ENCODE results near the gene LDLRAD4. TPM values are rescaled to one million over a fixed set of nuclear protein-coding genes. Genes with fewer than 3 reads are reported as not detected.

The LDLRAD4 gene
- total and polyA plus RNA-seq, 2 donors (not counting 1 experiment from before 2014, with no cell fraction given): 13.9 to 35.7 TPM

- no peaks in the 10 kb centered on the region for H3K9me3 ChIP-seq (ENCODE audit: control extremely low read depth in 1 of 3, control insufficient read depth in 2 of 3, insufficient read depth in 1 of 3, low read length in 2 of 3)
- no peak overlapping the region for H3K4me2 ChIP-seq (replicated peaks; ENCODE audit: low read depth, low read length, poor library complexity, severe bottlenecking)
- no peak overlapping the region for H3K4me3 ChIP-seq (ENCODE audit: control extremely low read depth in 1 of 5, extremely low read depth in 1 of 5, insufficient read depth in 1 of 5, low read depth in 2 of 5, low read length in 4 of 5)
- no peak overlapping the region for H3K27ac ChIP-seq (ENCODE audit: low read length in 2 of 2)
- no peaks in the 10 kb centered on the region for H3K79me2 ChIP-seq (ENCODE audit: control insufficient read depth, insufficient read depth, low read length)
- Mint-ChIP-seq H3K9me3 (ENCODE audit: insufficient read depth) (no peaks in the 10 kb centered on the region), H3K4me3 (no peak overlapping the region), H3K27me3 (peaks cover 4% of the 10 kb centered on the region), H3K27ac (no peak overlapping the region), H3K4me1 (no peaks in the 10 kb centered on the region)
- no peak for ATAC-seq (ENCODE audit: low read depth)
- no peak for TF ChIP-seq EZH2 (IDR thresholded peaks at IDR 0.05; ENCODE audit: borderline replicate concordance, insufficient read depth, low read depth, low read length, poor library complexity, severe bottlenecking)
- no peak for TF ChIP-seq CTCF (IDR thresholded peaks at IDR 0.05)
- WGBS (ENCODE audit: insufficient coverage): no CpG with 5 or more reads among the region's 9 CpGs
- intact Hi-C loops (cut with micrococcal nuclease): no loop called here
- H3K4me1 ChIP-seq (ENCODE audit: control insufficient read depth in 2 of 2, insufficient read depth in 2 of 2, low read length in 2 of 2): no peaks in the 10 kb centered on the region
- H3K9ac ChIP-seq (ENCODE audit: low read length): no peak overlapping the region
- no peak overlapping the region for H2AFZ ChIP-seq (ENCODE audit: insufficient read depth, low read depth, low read length, poor library complexity, severe bottlenecking)
- no peaks in the 10 kb centered on the region for H3K36me3 ChIP-seq (replicated peaks in 1 of 2; ENCODE audit: control extremely low read depth in 1 of 2, control insufficient read depth in 1 of 2, extremely low read depth in 1 of 2, insufficient read depth in 2 of 2, low read length in 1 of 2)
- POLR2A ChIA-PET: no interaction called here
- CTCF ChIA-PET: no interaction called here
- H4K20me1 ChIP-seq (ENCODE audit: control insufficient read depth, insufficient read depth, low read length, poor library complexity, severe bottlenecking): no peaks in the 10 kb centered on the region
- H3K27me3 ChIP-seq (replicated peaks in 1 of 4; ENCODE audit: control extremely low read depth in 1 of 4, control insufficient read depth in 3 of 4, insufficient read depth in 4 of 4, low read length in 3 of 4): peaks cover 0 to 3% (median under 1%) of the 10 kb centered on the region in 4 experiments
- no peak for DNase-seq
Measured at GRCh38 chr18:13268158-13269012, 49.8 kb downstream of the LDLRAD4 start.

- H3K27ac ChIP-seq (ENCODE audit: low read length in 2 of 2): no peak overlapping the region
- H3K27me3 Mint-ChIP-seq: peaks cover 4% of the 10 kb centered on the region
- no peaks in the 10 kb centered on the region for H3K79me2 ChIP-seq (ENCODE audit: control insufficient read depth, insufficient read depth, low read length)
- H3K4me1 ChIP-seq (ENCODE audit: control insufficient read depth in 2 of 2, insufficient read depth in 2 of 2, low read length in 2 of 2): no peaks in the 10 kb centered on the region
- no peak overlapping the region for H3K4me2 ChIP-seq (replicated peaks; ENCODE audit: low read depth, low read length, poor library complexity, severe bottlenecking)
- TF ChIP-seq EZH2 (IDR thresholded peaks at IDR 0.05; ENCODE audit: borderline replicate concordance, insufficient read depth, low read depth, low read length, poor library complexity, severe bottlenecking): no peak
- no peak for TF ChIP-seq CTCF (IDR thresholded peaks at IDR 0.05)
- H3K27me3 ChIP-seq (replicated peaks in 1 of 4; ENCODE audit: control extremely low read depth in 1 of 4, control insufficient read depth in 3 of 4, insufficient read depth in 4 of 4, low read length in 3 of 4): peaks cover 0 to 3% (median under 1%) of the 10 kb centered on the region in 4 experiments
- H3K36me3 ChIP-seq (replicated peaks in 1 of 2; ENCODE audit: control extremely low read depth in 1 of 2, control insufficient read depth in 1 of 2, extremely low read depth in 1 of 2, insufficient read depth in 2 of 2, low read length in 1 of 2): no peaks in the 10 kb centered on the region
- H3K4me3 Mint-ChIP-seq: no peak overlapping the region
- ATAC-seq (ENCODE audit: low read depth): no peak
- H3K9ac ChIP-seq (ENCODE audit: low read length): no peak overlapping the region
- no peaks in the 10 kb centered on the region for H3K4me1 Mint-ChIP-seq
- WGBS (ENCODE audit: insufficient coverage): no CpG with 5 or more reads among the region's 1 CpG
- no peaks in the 10 kb centered on the region for H4K20me1 ChIP-seq (ENCODE audit: control insufficient read depth, insufficient read depth, low read length, poor library complexity, severe bottlenecking)
- intact Hi-C loops (cut with micrococcal nuclease): no loop called here
- H3K9me3 Mint-ChIP-seq (ENCODE audit: insufficient read depth): no peaks in the 10 kb centered on the region
- no peaks in the 10 kb centered on the region for H3K9me3 ChIP-seq (ENCODE audit: control extremely low read depth in 1 of 3, control insufficient read depth in 2 of 3, insufficient read depth in 1 of 3, low read length in 2 of 3)
- no peak overlapping the region for H2AFZ ChIP-seq (ENCODE audit: insufficient read depth, low read depth, low read length, poor library complexity, severe bottlenecking)
- CTCF ChIA-PET: no interaction called here
- no peak overlapping the region for H3K27ac Mint-ChIP-seq
- POLR2A ChIA-PET: no interaction called here
- DNase-seq: no peak
- no peak overlapping the region for H3K4me3 ChIP-seq (ENCODE audit: control extremely low read depth in 1 of 5, extremely low read depth in 1 of 5, insufficient read depth in 1 of 5, low read depth in 2 of 5, low read length in 4 of 5)
Measured at GRCh38 chr18:13269013-13269280, 50.4 kb downstream of the LDLRAD4 start.
